ENCODE measurements around the gene OR2A14.
A peak's percentile ranks its signal among the peaks of the same experiment; 100 is the strongest.
"Not testable (repeated sequence)": the region's sequence is repeated elsewhere in the genome, so short reads cannot be mapped to it uniquely, and the experiment has no call there.

The OR2A14 gene, protein sequence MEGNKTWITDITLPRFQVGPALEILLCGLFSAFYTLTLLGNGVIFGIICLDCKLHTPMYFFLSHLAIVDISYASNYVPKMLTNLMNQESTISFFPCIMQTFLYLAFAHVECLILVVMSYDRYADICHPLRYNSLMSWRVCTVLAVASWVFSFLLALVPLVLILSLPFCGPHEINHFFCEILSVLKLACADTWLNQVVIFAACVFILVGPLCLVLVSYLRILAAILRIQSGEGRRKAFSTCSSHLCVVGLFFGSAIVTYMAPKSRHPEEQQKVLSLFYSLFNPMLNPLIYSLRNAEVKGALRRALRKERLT

DNA sequence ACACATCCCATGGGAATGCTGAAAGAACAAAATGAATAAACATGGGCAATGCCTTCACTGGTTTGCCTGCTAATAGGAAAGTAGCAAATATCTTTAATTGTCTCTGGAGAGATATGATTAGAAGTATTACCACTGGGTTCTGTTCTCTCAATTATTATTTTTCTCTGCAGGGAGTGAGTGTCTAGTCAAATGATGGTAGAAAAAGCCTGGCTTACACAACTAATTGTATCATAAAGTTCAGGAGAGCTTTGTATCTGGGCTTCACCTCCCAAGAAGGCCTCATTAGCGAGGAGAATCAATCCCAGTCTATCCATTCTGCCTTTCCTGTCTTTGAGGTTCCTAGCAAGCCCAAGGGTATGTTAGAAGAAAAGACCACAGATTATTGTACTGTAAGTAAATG is at the start of gene OR2A14:
Gene OR2A14, plus strand, starts transcription at position 301 of the 400 bp plus-strand sequence. CDS start 5,937 bp downstream, outside the sequence.
- DNase-seq (ENCODE audit: low read depth, low spot score): no peak

DNA sequence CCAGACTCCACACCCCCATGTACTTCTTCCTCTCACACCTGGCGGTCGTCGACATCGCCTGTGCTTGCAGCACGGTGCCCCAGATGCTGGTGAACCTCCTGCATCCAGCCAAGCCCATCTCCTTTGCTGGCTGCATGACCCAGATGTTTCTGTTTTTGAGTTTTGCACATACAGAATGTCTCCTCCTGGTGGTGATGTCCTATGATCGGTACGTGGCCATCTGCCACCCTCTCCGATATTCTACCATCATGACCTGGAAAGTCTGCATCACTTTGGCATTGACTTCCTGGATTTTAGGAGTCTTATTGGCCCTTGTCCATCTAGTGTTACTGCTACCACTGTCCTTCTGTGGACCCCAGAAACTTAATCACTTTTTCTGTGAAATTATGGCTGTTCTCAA is 48.6 kb upstream of the OR2A14 start:
- no peak for DNase-seq (ENCODE audit: low read depth, low spot score)

DNA sequence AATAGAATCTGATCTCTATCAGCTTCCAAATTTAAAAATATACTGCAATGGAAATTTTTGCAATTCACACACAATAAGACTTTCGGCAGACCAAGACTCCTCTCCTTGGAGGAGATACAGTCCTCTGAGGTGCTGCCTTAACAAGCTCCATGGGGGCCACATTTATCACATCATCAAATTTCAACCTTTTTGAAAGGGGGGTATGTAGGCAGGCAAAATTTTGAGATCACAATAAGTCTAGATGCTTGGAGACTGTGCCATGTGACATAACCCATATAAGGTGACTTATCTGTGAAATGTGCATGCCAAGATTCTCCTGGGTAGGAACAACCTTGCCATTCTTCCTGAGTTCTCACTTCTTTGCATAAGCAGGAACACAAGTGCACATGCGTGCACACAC is 37.0 kb upstream of the OR2A14 start, which contains the start of gene OR2A12:
Gene OR2A12, plus strand, starts transcription at position 301 of the 400 bp plus-strand sequence. CDS start 8,830 bp downstream, outside the sequence.
- DNase-seq (ENCODE audit: low read depth, low spot score): no peak

DNA sequence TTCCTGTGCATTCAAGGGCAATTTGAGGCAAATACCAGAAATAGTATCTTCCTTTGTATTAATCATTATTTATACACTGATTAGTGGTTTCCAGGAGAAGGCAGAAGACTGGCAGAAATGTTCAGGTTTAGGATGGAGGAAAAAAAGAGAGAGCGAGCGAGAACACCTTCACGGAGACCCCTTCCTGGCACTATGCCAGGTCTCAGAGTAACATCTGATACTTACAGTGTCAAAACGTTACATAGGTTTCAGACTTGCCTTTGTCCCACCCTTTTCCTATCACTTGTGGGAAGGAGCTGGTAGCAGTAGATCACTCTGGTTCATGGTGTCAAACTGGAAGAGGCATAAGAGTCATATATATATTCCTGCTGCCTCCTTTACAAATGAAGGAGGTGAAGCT is 36.2 kb upstream of the OR2A14 start:
- no peak for DNase-seq (ENCODE audit: low read depth, low spot score)

DNA sequence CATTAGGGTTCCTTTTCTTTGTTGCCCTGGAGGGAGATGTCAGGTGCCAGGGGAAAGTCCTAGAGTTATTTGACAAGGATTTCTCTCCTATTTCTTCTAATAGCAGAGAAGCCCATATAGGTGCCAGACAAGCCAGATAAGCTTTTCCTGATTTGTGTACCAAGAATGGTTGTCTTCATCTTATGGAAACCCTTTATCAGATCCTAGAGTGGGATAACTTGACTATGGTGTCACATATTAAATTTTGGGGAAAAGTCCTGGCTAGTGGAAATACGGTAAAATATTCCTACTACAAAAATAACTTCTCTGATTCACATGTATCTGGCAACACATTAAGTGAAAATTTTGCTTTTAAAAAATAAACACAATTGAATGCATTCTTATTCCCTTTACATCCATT is 35.7 kb upstream of the OR2A14 start:
- DNase-seq (ENCODE audit: low read depth, low spot score): no peak

DNA sequence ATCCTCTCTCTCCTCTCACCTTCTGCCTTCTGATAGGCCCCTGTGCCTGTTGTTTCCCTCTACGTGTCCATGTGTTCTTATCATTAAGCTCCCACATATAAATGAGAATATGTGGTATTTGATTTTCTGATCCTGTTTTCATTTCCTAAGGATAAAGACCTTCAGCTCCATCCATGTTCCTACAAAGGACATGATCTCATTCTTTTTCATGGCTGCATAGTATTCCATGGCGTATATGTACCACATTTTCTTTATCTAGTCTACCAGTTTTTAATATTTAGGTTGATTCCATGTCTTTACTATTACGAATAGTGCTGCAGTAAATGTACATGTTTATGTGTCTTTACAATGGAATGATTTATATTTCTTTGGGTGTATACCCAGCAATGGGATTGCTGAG is 32.3 kb upstream of the OR2A14 start:
- DNase-seq (ENCODE audit: low read depth, low spot score): no peak

DNA sequence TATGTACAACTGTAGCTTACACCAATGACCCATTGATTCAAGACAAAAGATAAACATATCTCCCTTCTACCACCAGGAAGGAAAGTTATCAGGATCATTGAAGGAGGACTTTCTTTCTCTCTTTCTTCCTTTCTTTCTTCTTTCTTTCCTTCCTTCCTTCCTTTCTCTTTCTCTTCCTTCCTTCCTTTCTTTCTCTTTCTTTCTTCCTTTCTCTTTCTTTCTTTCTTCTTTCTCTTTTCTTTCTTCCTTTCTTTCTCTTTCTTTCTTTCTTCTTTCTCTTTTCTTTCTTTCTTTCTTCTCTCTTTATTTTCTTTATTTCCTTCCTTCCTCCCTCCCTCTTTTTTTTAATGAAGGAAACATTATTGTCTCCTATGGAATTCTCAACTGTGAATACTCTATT is 24.2 kb upstream of the OR2A14 start:
- no peak for DNase-seq (ENCODE audit: low read depth, low spot score)

DNA sequence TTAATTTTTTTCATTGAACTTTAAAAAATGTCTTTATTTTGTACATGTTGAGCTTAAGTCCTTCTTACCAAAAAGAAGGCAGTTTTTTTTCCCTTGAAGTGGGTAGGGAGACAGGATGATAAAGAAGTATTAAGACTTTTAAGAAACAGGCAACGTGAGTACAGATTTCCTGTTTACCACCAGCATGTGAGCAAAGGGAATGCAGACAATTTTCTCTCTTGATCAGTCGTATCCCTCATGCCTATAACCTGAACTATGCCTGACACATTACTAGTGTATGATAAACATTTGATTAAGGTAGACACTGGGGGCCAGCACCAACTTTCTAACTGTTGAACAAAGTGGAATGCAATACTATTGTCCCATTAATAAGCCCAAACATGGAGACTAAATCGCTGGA is 22.4 kb upstream of the OR2A14 start:
- DNase-seq (ENCODE audit: low read depth, low spot score): no peak

DNA sequence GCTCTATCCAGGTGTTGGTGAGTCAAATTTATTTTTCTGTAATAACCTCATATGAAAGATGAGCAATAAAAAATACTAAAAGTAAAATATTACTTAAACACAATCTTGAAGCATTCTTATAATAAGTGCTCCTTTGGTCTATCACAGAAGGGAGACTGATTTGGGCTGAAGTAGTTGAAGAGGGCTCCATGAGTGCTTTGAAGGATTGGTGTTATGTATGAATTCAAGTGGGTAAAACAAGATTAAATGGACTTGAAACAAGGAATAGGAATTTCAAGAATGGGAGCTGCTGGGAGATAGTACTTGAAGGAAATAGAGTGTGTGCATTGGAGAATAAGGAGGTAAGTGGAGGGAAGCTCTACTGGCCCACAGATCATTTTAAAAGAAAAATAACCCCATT is 20.9 kb upstream of the OR2A14 start:
- DNase-seq (ENCODE audit: low read depth, low spot score): no peak

DNA sequence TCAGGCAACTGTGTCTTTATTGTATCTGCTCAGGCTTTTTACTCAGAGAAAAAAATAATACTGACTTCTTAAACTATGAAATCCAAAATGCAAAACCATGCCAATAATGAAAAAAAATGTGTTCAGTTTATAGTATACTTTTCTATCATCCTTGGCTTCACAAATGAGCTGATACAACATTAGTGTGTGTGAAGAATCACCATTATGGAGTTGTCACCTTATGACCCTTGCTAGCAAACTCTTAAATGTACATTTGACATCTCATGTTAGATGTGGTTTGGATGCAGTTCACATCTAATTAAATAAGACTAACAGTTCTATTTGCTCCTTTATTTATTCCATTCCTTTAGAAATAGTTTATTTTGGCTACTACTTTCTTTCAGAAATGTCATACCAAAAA is 17.8 kb upstream of the OR2A14 start:
- DNase-seq (ENCODE audit: low read depth, low spot score): no peak

DNA sequence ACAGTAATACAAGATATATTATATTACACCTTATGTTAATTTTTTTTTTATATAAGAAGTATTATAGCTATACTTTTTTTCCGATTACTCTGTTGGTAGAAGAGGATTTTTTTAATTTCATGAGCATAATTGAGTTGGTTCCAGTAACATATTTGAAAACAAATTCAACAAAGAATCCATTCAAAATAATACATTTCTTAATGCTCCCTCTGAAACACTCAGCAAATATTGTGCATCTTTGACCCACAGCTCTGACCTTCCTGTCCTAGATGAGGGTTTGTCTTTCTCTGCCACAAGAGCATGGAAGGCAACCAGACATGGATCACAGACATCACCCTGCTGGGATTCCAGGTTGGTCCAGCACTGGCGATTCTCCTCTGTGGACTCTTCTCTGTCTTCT is 13.7 kb upstream of the OR2A14 start, which contains the start of gene OR2A2:
Gene OR2A2, plus strand, starts transcription at position 301 of the 400 bp plus-strand sequence. Its CDS starts 0 bp downstream, at position 301.
- DNase-seq (ENCODE audit: low read depth, low spot score): no peak

DNA sequence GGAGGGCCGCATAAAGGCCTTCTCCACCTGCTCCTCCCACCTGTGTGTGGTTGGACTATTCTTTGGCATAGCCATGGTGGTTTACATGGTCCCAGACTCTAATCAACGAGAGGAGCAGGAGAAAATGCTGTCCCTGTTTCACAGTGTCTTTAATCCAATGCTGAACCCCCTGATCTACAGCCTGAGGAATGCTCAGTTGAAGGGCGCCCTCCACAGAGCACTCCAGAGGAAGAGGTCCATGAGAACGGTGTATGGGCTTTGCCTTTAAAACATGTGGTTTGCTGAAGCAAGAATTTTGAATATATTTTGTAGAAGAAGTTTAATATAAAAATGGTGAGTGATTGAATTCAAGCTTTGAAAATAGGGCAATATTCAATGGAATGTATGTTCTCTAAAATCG is 12.7 kb upstream of the OR2A14 start:
- DNase-seq (ENCODE audit: low read depth, low spot score): no peak

DNA sequence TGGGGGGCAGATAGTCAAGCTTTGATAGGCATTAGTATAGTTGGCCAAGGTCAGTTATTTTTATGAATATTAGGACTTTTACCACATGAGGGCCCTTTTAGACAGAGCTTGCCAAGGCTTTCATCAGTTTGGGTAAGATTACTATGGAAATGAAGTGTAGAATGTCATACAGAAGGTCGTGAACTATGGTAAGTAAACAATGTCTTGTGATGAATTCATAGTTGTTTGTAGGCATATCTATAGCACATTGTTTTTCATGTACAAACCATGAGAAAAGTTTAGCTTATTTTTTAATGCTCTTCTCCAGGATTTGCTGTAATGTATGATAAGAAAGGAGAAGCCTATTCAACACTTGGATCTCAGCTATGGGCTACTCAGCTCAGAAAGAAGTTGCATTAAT is 9.3 kb upstream of the OR2A14 start:
- no peak for DNase-seq (ENCODE audit: low read depth, low spot score)

DNA sequence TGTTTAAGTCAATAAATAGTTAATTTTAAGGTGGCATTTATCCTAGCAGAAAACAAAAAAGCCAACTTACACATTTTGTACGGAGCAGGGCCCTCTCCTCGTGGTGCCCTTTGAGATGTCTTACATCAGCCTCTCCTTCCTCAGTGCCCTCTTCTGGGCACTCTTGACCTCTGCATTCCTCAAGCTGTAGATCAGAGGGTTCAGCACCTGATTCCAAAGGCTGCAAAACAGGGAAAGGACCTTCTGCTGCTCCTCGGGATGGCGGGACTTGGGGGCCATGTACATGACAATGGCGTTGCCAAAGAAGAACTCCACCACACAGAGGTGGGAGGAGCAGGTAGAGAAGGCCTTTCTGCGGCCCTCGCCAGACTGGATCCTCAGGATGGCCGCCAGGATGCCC is 4.6 kb upstream of the OR2A14 start:
- DNase-seq (ENCODE audit: low read depth, low spot score): no peak

DNA sequence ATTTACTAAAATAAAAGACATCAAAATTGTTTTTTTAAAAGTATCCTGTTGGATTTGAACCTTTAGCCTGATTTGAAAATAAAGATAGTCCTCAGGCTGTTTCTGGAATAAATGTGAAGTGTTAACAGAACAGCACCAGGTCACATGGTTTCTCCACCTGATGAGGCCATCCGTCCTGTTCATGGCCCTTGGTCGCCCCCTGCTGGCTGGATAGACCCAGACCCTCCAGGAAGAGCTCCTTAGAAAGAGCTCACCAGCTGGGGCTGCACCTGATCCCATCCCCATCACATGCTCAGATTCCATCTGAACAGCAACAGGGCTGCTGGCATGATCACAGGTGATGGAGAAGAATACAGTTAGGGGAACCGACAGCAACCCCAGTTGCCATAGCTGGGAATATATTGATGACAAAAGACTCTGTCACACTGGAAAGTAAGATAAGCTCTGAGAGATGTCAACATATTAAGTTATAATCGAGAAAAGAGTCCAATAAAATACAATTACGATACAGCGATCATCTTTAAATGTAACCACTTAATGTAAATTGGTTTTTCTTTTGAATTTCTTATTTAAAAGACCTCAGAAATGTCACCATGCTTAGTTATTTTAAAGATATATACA is 4.8 kb downstream of the OR2A14 start:
- DNase-seq (ENCODE audit: low read depth, low spot score): peak; percentile 85

DNA sequence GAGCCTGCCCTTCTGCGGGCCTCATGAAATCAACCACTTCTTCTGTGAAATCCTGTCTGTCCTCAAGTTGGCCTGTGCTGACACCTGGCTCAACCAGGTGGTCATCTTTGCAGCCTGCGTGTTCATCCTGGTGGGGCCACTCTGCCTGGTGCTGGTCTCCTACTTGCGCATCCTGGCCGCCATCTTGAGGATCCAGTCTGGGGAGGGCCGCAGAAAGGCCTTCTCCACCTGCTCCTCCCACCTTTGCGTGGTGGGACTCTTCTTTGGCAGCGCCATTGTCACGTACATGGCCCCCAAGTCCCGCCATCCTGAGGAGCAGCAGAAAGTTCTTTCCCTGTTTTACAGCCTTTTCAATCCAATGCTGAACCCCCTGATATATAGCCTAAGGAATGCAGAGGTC is 6.6 kb downstream of the OR2A14 start:
- not testable (repeated sequence) for DNase-seq (ENCODE audit: low read depth, low spot score)

DNA sequence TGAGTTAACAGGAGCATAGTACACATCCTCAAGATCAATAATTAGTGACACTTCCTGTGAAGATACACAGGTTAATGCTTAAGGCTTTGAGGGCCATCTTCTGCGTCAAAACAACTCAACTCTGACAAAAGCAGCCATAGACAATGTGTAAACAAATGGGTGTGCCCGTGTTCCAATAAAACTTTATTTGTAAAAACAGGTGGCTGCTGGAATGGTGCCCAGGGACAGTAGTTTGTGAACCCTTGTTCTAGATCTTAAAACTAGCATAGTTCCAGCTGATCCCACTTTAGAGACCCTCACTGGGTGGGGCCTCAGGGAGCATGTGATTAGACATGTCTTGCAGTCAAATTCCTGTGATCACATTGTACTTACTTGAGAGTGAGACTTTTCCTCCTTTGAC is 7.8 kb downstream of the OR2A14 start:
- DNase-seq (ENCODE audit: low read depth, low spot score): no peak

DNA sequence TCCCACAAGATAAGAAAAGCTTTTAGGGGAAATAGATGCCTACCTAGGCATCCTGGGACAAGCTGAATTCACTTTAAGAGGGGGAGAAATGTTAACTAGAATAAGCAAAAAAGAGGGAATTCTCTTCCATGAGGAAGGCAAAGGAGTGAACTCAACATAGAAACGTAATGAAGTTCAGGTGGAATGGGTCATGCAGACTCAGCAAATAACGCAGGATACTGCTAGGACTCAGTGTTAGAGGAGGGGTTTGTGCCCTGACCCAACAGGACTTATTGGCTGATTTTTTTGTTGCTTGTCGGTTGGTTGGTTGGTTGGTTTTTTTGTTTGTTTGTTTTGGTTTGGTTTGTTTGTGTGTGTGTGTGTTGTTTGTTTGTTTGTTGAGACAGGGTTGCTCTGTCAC is 9.3 kb downstream of the OR2A14 start:
- DNase-seq (ENCODE audit: low read depth, low spot score): no peak

DNA sequence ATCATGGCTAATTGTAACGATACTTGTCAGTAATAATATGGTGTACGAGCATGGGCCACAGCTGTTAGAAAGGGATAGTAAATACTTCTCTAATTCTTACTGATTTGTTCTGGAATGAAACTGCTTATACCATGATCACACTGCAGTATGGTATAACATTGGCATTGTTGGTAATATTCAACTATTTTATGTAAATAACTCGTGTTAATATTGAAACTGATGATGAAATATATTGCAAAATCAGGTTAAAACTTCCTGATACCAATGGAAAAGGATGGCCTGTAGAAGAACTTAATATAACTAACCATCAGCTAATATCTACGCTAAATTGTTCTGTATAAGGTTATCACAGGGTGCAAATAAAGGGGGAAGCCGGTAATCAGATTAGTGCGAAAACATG is 10.3 kb downstream of the OR2A14 start:
- DNase-seq (ENCODE audit: low read depth, low spot score): no peak

DNA sequence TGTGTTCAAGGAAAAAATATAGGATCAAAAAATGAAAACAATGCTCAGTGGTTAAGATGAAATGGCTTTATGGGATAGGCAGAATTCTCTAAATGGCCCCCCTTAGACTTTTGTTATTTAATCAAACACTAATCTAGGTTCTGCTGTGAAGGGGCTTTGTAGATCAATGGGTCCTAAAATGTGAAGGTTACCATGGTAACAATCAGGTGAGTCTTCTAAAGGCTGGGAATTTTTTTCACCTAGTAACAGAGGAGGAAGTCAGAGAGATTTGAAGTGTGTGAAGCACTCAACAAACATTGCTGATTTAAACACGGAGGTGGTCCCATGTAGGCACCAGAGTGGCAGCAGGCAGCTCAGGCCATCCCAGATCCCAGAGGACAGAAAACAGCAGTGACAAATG is 11.1 kb downstream of the OR2A14 start:
- DNase-seq (ENCODE audit: low read depth, low spot score): no peak

DNA sequence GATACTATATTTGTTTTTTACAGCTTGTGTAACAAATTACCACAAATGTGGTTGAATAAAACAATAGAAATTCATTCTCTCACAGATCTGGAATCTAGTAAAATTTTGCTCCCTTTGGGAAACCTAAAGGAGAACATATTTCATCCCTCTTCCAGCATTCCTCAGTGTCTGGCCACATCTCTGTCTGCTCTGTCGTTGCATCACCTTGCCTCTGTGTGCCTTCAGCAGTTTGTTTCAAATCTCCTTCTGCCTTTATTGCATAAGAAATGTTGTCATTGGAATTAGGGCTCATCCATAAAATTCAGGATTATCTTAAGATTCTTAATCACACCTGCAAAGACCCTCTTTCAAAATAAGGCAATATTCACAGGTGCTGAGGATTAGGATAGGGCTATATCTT is 14.5 kb downstream of the OR2A14 start:
- no peak for DNase-seq (ENCODE audit: low read depth, low spot score)

DNA sequence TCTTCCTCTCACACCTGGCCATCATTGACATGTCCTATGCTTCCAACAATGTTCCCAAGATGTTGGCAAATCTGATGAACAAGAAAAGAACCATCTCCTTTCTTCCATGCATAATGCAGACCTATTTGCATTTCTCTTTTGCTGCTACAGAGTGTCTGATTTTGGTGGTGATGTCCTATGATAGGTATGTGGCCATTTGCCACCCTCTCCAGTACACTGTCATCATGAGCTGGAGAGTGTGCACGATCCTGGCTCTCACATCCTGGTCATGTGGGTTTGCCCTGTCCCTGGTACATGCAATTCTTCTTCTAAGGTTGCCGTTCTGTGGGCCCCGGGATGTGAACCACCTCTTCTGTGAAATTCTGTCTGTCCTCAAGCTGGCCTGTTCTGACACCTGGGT is 19.2 kb downstream of the OR2A14 start:
- DNase-seq (ENCODE audit: low read depth, low spot score): no peak

DNA sequence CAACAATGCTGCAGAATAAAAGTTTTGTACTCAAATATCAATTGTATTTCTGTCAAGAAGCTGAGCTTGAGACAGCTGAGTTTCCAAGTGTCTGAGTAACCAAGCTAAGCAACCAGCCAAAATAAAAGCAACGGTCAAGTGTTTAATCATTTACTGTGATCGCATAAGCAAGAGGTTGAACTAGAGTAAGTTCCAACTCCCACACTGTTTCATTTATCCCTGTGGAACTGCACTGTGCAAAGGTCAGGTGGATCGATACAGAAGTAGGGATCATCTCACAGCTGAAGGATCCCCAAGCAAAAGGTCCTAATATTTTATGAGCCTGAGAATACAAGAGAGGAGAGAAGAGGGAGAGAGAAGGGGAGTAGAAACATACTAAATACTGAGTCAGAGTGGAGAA is 21.4 kb downstream of the OR2A14 start:
- no peak for DNase-seq (ENCODE audit: low read depth, low spot score)
